ENCODE measurements around the gene BCAT1.
"Not testable (repeated sequence)": the region's sequence is repeated elsewhere in the genome, so short reads cannot be mapped to it uniquely, and the experiment has no call there.

The BCAT1 gene

DNA sequence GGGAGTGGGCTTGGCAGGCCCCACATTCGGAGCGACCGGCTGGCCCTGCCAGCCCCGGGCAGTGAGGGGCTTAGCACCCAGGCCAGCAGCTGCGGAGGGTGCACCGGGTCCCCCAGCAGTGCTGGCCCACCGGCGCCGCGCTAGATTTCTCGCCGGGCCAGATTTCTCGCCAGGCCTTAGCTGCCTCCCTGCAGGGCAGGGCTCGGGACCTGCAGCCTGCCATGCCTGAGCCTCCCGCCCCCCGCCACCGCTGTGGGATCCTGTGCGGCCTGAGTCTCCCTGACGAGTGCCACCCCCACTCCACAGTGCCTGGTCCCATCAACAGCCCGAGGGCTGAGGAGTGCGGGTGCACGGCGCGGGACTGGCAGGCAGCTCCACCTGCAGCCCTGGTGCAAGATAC lies 82.8 kb downstream of the BCAT1 start:
- not testable (repeated sequence) for H3K27me3 Mint-ChIP-seq; H3K27ac Mint-ChIP-seq; H3K4me3 Mint-ChIP-seq; H3K4me1 Mint-ChIP-seq (ENCODE audit: low read depth in 2 of 2); ATAC-seq (replicated peaks); H3K9me3 Mint-ChIP-seq; H3K36me3 Mint-ChIP-seq (ENCODE audit: insufficient read depth); DNase-seq

DNA sequence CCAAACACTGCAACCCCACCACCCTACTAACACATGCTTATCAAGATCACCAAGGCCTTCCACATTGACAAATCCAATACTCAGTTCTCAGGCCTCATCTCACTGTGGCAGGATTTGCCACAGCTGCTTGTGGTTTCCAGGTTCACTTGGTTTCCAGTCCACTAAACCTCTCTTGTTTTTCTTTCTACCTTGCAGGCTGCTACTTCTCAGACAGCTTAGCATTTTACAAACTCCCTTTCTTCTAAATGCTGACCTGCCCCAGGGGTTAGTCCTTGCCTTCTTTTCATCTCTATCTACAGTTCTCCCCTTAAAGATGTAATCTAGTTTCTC lies 84.1 kb downstream of the BCAT1 start:
- ATAC-seq (replicated peaks) (no peak), DNase-seq (no peak)
- no peaks in the 10 kb centered on the region for H3K4me1 Mint-ChIP-seq (ENCODE audit: low read depth in 2 of 2)
- H3K27ac Mint-ChIP-seq: no peak overlapping the region
- H3K4me3 Mint-ChIP-seq: no peak overlapping the region
- no peaks in the 10 kb centered on the region for H3K9me3 Mint-ChIP-seq
- H3K27me3 Mint-ChIP-seq: no peaks in the 10 kb centered on the region
- no peaks in the 10 kb centered on the region for H3K36me3 Mint-ChIP-seq (ENCODE audit: insufficient read depth)

DNA sequence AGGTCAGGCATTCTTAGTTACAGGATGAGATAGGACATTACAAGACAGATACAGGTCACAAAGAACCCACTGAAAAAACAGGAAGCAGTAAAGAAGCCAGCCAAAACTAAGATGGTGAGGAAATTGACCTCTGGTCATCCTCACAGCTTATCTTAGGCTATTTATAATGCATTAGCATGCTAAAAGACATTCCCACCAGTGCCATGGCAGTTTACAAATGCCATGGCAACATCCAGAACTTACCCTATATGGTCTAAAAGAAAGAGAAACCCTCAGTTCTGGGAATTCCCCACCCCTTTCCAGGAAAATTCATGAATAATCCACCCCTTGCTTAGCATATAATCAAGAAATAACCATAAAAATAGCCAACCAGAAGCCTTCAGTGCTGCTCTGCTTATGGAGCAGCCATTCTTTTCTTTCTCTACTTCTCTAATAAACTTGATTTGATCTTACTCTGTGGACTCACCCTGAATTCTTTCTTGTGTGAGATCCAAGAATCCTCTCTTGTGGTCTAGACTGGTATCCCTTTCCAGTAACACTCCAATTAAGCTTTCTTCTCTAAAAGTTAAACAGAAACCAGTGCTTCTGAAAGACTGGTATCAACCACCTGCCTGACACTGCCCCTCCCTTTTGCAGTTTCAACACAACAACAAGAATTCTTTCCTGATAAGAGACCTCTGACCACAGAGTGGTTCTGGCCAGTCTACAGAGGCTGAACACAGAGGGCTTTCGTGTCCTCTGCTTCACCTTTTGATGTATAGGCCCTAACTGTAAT lies 86.9 kb downstream of the BCAT1 start:
- ATAC-seq (replicated peaks) (no peak), DNase-seq (no peak)
- H3K4me1 Mint-ChIP-seq (ENCODE audit: low read depth in 2 of 2): no peaks in the 10 kb centered on the region
- no peaks in the 10 kb centered on the region for H3K36me3 Mint-ChIP-seq (ENCODE audit: insufficient read depth)
- H3K9me3 Mint-ChIP-seq: no peaks in the 10 kb centered on the region
- no peak overlapping the region for H3K27ac Mint-ChIP-seq
- H3K4me3 Mint-ChIP-seq: no peak overlapping the region
- no peaks in the 10 kb centered on the region for H3K27me3 Mint-ChIP-seq

DNA sequence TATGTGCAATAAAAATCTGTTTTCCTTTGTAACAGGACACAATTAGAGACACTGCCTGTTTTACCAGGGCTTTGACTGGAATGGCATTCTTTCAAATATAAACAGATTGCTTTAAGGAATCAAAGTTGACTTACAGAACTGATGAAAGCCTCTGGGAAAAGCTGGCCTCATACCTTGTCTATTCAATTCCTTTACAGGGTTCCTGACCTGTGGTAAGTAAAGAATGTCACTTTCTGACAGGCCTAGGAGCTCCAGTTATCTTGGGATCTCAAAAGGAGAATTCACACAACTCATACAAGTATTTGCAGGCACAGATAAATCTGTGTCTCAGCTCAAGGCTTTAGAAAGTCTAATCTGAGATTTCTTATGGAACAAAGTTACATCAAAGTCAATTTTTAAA lies 88.4 kb downstream of the BCAT1 start:
- Mint-ChIP-seq H3K27me3 (no peaks in the 10 kb centered on the region), H3K4me1 (ENCODE audit: low read depth in 2 of 2) (no peaks in the 10 kb centered on the region), H3K27ac (no peak overlapping the region), H3K36me3 (ENCODE audit: insufficient read depth) (no peaks in the 10 kb centered on the region), H3K9me3 (no peaks in the 10 kb centered on the region), H3K4me3 (no peak overlapping the region)
- ATAC-seq (replicated peaks) (no peak), DNase-seq (no peak)

DNA sequence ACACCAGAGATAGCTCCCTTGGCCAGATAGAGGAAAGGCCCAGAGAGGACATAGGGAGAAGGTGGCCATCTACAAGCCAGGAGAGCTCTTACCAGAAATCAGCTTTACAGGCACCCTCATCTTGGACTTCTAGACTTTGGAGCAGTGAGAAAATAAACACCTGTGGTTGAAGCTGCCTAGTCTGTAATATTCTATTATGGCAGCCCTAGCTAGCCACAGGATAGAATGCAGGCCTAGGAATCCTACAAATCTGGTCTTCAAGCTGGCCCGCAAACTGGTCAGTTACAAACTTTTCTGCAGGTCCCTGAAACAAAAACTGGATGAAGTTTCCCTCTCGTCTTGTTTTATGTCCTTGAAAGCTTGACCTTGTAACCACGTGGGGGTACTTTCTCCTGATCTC lies 92.4 kb downstream of the BCAT1 start:
- H3K4me3 Mint-ChIP-seq: no peak overlapping the region

DNA sequence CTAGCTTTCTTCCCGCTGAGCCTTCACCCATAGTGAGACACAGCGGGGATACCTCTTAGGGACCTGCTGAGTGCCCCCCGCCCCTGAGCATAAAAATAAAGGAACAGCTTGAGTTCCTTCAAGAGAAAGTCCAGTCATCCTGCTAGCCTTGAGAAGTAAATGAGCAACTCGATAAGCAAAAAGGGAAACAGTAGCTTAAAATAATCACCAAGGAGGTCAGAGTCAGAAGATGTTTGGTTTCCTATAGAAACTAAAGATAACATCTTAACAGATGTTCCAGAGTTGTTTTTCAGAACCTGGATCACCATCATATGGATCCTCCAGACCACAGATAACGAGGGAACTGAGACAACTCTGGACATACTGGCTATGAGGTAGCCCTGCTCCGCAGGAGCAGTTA lies 94.0 kb downstream of the BCAT1 start:
- no peaks in the 10 kb centered on the region for H3K36me3 Mint-ChIP-seq (ENCODE audit: insufficient read depth)
- no peak overlapping the region for H3K27ac Mint-ChIP-seq
- H3K27me3 Mint-ChIP-seq: no peaks in the 10 kb centered on the region
- H3K4me3 Mint-ChIP-seq: no peak overlapping the region
- H3K9me3 Mint-ChIP-seq: no peaks in the 10 kb centered on the region
- DNase-seq: no peak
- no peaks in the 10 kb centered on the region for H3K4me1 Mint-ChIP-seq (ENCODE audit: low read depth in 2 of 2)
- no peak for ATAC-seq (replicated peaks)

More for the DNA sequence above, 92.4 kb downstream of the BCAT1 start:
- no peak overlapping the region for H3K27ac Mint-ChIP-seq
- H3K9me3 Mint-ChIP-seq: no peaks in the 10 kb centered on the region
- H3K36me3 Mint-ChIP-seq (ENCODE audit: insufficient read depth): no peaks in the 10 kb centered on the region
- no peaks in the 10 kb centered on the region for H3K27me3 Mint-ChIP-seq
- no peaks in the 10 kb centered on the region for H3K4me1 Mint-ChIP-seq (ENCODE audit: low read depth in 2 of 2)
- DNase-seq (no peak), ATAC-seq (replicated peaks) (no peak)

DNA sequence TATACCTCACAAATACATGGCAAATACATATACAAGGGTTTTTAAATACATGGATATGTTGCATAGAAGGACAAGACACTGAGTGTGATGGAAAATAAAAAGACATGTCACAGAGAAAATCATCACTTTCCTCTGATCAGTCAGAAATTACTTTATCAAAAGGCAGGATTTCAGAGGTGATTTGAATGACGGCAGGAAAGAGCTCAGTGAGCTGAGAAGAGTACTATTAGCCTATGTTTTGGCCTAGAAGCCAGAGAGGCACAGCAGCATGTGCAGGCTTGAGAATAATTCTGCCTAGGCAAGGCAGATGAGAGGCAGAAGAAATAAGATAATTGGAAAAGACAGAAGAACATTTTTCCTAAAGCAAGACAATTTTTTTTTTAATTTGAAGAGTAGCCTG lies 94.9 kb downstream of the BCAT1 start:
- Mint-ChIP-seq H3K27ac (peak overlapping the region in 1 of 2 donors; percentile 9), H3K9me3 (no peaks in the 10 kb centered on the region), H3K4me3 (no peak overlapping the region), H3K27me3 (no peaks in the 10 kb centered on the region), H3K36me3 (ENCODE audit: insufficient read depth) (no peaks in the 10 kb centered on the region), H3K4me1 (ENCODE audit: low read depth in 2 of 2) (no peaks in the 10 kb centered on the region)
- DNase-seq (no peak), ATAC-seq (replicated peaks) (no peak)

DNA sequence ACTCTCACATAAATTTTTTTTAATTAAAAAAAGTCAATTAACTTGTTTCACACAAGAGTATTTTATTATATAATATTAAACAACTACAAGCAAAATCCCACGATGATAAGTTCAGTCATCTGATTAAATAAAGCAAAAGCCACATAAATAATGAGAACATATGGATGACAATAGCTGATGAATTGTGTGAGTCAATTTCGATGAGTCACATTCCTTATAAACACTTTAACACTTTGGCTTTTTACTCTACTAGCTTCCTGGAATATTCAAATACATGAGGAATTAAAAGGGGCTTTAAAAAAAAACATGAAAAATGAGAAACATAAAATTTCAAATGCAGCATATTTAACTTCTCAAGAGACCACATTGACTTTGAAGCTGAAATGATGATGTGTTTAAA lies 95.3 kb downstream of the BCAT1 start:
- Mint-ChIP-seq H3K4me1 (ENCODE audit: low read depth in 2 of 2) (no peaks in the 10 kb centered on the region), H3K27ac (no peak overlapping the region), H3K36me3 (ENCODE audit: insufficient read depth) (no peaks in the 10 kb centered on the region), H3K27me3 (no peaks in the 10 kb centered on the region), H3K9me3 (no peaks in the 10 kb centered on the region), H3K4me3 (no peak overlapping the region)
- DNase-seq: no peak
- no peak for ATAC-seq (replicated peaks)

DNA sequence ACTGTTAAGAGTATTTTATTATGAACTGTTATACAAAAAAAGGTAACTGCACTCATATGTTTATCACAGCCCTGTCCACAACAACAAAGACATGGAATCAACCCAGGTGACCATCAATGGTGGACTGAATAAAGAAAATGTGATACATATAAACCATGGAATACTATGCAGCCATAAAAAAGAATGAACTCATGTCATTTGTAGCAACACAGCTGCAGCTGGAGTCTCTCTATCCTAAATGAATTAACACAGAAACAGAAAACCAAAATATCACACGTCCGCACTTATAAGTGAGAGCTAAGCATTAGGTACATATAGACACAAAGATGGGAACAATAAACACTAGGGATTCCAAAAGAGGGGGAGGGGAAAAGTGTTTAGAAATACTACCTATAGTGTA lies 95.8 kb downstream of the BCAT1 start:
- Mint-ChIP-seq H3K27ac (no peak overlapping the region), H3K9me3 (no peaks in the 10 kb centered on the region), H3K4me3 (no peak overlapping the region), H3K36me3 (ENCODE audit: insufficient read depth) (no peaks in the 10 kb centered on the region), H3K4me1 (ENCODE audit: low read depth in 2 of 2) (no peaks in the 10 kb centered on the region), H3K27me3 (no peaks in the 10 kb centered on the region)
- ATAC-seq (replicated peaks): no peak
- DNase-seq: no peak

DNA sequence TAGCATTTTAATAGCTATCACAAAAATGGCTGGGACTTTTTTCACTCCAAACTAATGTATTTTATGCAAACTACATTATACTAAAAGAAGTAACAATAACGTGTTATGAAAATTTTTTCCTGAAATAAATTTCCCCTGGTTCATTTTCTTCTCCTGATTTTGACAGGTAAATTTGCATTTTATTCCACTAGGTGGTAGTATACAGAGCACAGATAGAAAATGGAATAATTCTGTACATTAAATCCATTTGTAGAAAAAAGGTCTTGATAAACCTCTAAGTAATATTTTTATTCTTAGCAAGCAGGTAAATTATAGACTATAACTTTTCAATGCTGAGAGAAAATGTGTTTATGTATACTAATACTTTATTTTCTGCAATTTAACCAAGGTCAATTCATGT lies 96.5 kb downstream of the BCAT1 start:
- ATAC-seq (replicated peaks): no peak
- Mint-ChIP-seq H3K9me3 (no peaks in the 10 kb centered on the region), H3K27ac (no peak overlapping the region), H3K27me3 (peaks cover 0 to 2% of the 10 kb centered on the region in 2 donors), H3K4me1 (ENCODE audit: low read depth in 2 of 2) (no peaks in the 10 kb centered on the region), H3K4me3 (no peak overlapping the region), H3K36me3 (ENCODE audit: insufficient read depth) (no peaks in the 10 kb centered on the region)
- no peak for DNase-seq

DNA sequence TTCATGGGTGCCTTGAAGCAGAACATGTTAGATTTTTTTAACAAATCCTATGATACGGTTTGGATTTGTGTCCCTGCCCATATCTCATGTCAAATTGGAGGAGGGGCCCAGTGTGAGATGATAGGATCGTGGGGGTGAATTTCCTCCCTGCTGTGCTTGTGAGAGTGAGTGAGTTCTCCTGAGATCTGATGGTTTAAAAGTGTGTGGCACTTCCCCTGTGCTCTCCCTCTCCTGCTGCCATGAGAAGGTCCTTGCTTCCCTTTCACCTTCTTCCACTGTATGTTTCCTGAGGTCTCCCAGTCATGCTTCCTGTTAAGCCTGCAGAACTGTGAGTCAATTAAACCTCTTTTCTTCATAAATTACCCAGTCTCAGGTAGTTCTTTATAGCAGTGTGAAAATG lies 97.0 kb downstream of the BCAT1 start:
- not testable (repeated sequence) for DNase-seq; H3K36me3 Mint-ChIP-seq (ENCODE audit: insufficient read depth); H3K27me3 Mint-ChIP-seq; H3K9me3 Mint-ChIP-seq; H3K4me3 Mint-ChIP-seq; ATAC-seq (replicated peaks); H3K4me1 Mint-ChIP-seq (ENCODE audit: low read depth in 2 of 2); H3K27ac Mint-ChIP-seq

DNA sequence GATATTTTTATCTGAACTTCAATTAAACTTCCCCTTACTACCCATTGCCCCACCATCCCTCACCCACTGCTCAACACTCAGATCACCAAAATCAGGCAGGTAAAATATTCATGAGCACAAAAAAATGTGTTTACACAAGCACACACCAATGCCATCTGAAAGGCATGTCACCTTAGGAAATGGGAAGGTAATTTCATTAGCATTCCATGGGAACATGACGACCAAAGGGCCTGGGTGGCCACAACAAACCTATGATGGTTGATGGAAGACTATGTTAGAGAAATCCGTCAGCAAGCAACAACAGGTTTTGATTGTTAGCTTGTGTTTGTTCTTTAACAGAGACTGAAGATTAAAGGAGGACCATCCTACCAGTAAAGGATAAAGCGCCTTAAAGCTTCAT lies 97.6 kb downstream of the BCAT1 start:
- peaks cover 0 to 6% of the 10 kb centered on the region in 2 donors for H3K27me3 Mint-ChIP-seq
- no peaks in the 10 kb centered on the region for H3K9me3 Mint-ChIP-seq
- no peak overlapping the region for H3K4me3 Mint-ChIP-seq
- H3K36me3 Mint-ChIP-seq (ENCODE audit: insufficient read depth): no peaks in the 10 kb centered on the region
- no peak for ATAC-seq (replicated peaks)
- no peak overlapping the region for H3K27ac Mint-ChIP-seq
- peaks cover 0 to under 1% of the 10 kb centered on the region in 2 donors for H3K4me1 Mint-ChIP-seq (ENCODE audit: low read depth in 2 of 2)
- DNase-seq: no peak

DNA sequence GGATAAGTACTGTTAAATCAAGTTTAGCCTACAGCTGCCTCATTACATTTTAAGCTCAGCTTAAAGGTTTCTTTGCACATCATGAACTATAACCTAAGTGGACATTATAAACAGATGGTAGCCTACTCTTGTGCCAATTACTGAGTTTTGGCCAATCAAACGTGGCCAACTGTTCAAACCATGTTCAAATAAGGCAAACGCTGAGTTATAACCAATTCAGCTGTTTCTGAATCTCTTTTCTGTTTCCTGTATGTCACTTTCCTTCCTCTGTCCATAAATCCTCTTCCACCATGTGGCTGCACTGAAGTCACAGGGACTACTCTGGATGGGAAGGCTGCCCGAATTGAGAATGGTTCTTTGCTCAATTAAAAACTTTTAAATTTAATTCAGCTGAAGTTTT lies 98.4 kb downstream of the BCAT1 start:
- no peaks in the 10 kb centered on the region for H3K9me3 Mint-ChIP-seq
- DNase-seq (no peak), ATAC-seq (replicated peaks) (no peak)
- H3K4me3 Mint-ChIP-seq: no peak overlapping the region
- peaks cover 0 to 4% of the 10 kb centered on the region in 2 donors for H3K4me1 Mint-ChIP-seq (ENCODE audit: low read depth in 2 of 2)
- no peak overlapping the region for H3K27ac Mint-ChIP-seq
- no peaks in the 10 kb centered on the region for H3K36me3 Mint-ChIP-seq (ENCODE audit: insufficient read depth)
- peaks cover 0 to 6% of the 10 kb centered on the region in 2 donors for H3K27me3 Mint-ChIP-seq

DNA sequence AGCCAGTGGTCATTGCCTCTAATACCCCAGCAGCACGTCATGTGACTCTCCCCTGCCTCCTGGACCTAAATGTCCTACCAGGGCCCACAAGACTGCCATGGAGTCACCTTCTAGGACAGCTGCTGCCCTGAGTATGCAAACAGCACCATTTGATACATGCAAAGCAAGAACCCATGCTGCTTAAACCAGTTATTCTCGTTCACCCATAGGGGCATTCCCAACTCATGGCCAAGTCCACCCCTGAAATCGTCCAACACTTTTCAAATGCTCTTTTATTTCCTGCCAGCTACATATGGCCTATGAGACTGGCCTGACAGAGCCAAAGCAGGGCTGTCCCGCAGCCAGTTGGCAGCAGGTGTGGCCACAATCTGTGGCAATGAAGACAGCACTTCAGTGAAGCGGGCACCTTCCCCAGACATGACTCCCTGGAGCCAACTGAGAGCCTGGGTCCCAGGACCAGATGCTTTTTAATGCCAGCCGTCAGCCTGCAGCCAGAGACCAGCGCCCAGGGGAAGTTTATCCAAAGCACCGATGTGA lies 99.9 kb downstream of the BCAT1 start:
- Mint-ChIP-seq H3K4me3 (no peak overlapping the region), H3K9me3 (no peaks in the 10 kb centered on the region), H3K27me3 (peaks cover 0 to 6% of the 10 kb centered on the region in 2 donors), H3K27ac (no peak overlapping the region), H3K36me3 (ENCODE audit: insufficient read depth) (no peaks in the 10 kb centered on the region), H3K4me1 (ENCODE audit: low read depth in 2 of 2) (peaks cover 0 to 4% of the 10 kb centered on the region in 2 donors)
- ATAC-seq (replicated peaks): no peak
- no peak for DNase-seq
